Measurements from ENCODE around the gene HRAS. TPM values are rescaled to one million over a fixed set of nuclear protein-coding genes. Genes with fewer than 3 reads are reported as not detected.

HRAS gene
- polyA plus RNA-seq, 2 of the 4 experiments (the other 2 are of a cell fraction), result 56.3 to 86.9 TPM

DNA sequence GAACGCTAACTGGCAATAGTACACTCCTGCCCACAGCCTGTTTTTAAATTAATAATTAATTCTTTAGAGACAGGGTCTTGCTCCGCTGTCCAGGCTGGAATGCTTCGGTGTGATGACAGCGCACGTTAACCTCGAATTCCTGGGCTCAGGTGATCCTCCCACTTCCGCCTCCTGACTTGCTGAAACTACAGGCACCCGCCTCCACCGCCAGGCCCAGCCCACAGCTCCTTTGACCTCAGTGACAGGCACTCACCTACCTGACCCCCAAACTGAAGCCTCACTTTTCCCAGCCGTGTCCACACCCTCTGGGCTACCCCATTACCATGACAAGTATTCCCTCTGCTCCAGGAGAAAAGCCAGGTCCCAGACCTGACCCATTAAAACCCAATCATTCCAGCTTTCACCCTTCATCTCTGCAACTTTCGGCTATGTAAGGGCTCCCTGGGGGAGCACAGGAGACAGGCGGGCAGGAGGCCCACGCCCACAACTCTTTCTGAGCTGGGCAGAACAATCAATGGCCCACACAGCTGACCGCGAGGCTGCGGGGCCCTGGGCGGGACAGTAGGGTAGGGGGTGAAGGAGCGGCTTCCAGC is 24.4 kb upstream of the HRAS start:
- H3K4me2 ChIP-seq, result peak overlapping the region; percentile 86
- no peak for FAIRE-seq
- H3K9me3 ChIP-seq, result no peaks in the 10 kb centered on the region
- ChIA-PET CTCF (interaction anchor here (1.1 to 1.3 kb wide), 2 partner anchors 15 to 42 kb away, joined by 3 read pairs; no protein-coding TSS in a partner anchor), POLR2A (interaction anchor here (1.2 kb wide), 1 partner anchor 16 kb away, joined by 5 read pairs; no protein-coding TSS in a partner anchor)
- peaks cover 27% of the 10 kb centered on the region for H3K4me1 ChIP-seq
- peak overlapping the region; percentile 87 to 94 for H3K27ac ChIP-seq
- H3K4me3 ChIP-seq, result peak overlapping the region; percentile 86
- TF ChIP-seq CBX2 (IDR thresholded peaks at IDR 0.05; ENCODE audit: borderline replicate concordance, low read depth) (no peak), EHF (CRISPR knock-in tag; IDR thresholded peaks at IDR 0.05) (no peak), SREBF2 (IDR thresholded peaks at IDR 0.05) (no peak), ESRRA (IDR thresholded peaks at IDR 0.05; ENCODE audit: borderline replicate concordance, low read length) (no peak), RARB (CRISPR knock-in tag; IDR thresholded peaks at IDR 0.05) (no peak), ZNF302 (CRISPR knock-in tag; IDR thresholded peaks at IDR 0.05) (no peak), TP53 (CRISPR knock-in tag; IDR thresholded peaks at IDR 0.05) (no peak), RFX5 (IDR thresholded peaks at IDR 0.05) (no peak), HOXB5 (CRISPR knock-in tag; IDR thresholded peaks at IDR 0.05) (no peak)
- TF ChIP-seq, protein P1, sequence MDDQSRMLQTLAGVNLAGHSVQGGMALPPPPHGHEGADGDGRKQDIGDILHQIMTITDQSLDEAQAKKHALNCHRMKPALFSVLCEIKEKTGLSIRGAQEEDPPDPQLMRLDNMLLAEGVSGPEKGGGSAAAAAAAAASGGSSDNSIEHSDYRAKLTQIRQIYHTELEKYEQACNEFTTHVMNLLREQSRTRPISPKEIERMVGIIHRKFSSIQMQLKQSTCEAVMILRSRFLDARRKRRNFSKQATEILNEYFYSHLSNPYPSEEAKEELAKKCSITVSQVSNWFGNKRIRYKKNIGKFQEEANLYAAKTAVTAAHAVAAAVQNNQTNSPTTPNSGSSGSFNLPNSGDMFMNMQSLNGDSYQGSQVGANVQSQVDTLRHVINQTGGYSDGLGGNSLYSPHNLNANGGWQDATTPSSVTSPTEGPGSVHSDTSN (IDR thresholded peaks at IDR 0.05), result no peak
- no peak for DNase-seq (ENCODE audit: low read depth in 1 of 2, low spot score in 1 of 2)
- 66% methylated on average over 18 of the region's 18 CpGs for WGBS (ENCODE audit: missing lambda C conversion rate)
- no peak; a peak in 1 of 6 replicates for ATAC-seq

- H3K4me3 ChIP-seq, result no peak overlapping the region
- WGBS (ENCODE audit: missing lambda C conversion rate), result 90% methylated on average over 9 of the region's 15 CpGs
- CTCF ChIA-PET, result interaction anchor here (1.3 kb wide), 1 partner anchor 41 kb away, joined by 3 read pairs; no protein-coding TSS in a partner anchor
- POLR2A ChIA-PET, result no interaction called here
- TF ChIP-seq KDM1A (IDR thresholded peaks at IDR 0.05; ENCODE audit: low read depth) (no peak), EHF (CRISPR knock-in tag; IDR thresholded peaks at IDR 0.05) (no peak), SREBF2 (IDR thresholded peaks at IDR 0.05) (no peak), MAX (IDR thresholded peaks at IDR 0.05) (no peak), ZSCAN20 (CRISPR knock-in tag; IDR thresholded peaks at IDR 0.05) (no peak), HOXB13 (CRISPR knock-in tag; IDR thresholded peaks at IDR 0.05; ENCODE audit: low read depth) (no peak), GATA3 (IDR thresholded peaks at IDR 0.05; ENCODE audit: borderline replicate concordance) (no peak), NFE2L2 (conservative IDR thresholded peaks at IDR 0.05; ENCODE audit: low read length) (no peak), RFX5 (IDR thresholded peaks at IDR 0.05) (no peak), EHMT2 (IDR thresholded peaks at IDR 0.05; ENCODE audit: low read depth) (no peak), HOXB5 (CRISPR knock-in tag; IDR thresholded peaks at IDR 0.05) (no peak), SMC3 (IDR thresholded peaks at IDR 0.05) (no peak)
- TF ChIP-seq, protein P1 (IDR thresholded peaks at IDR 0.05), result no peak
- TF ChIP-seq, protein P2, sequence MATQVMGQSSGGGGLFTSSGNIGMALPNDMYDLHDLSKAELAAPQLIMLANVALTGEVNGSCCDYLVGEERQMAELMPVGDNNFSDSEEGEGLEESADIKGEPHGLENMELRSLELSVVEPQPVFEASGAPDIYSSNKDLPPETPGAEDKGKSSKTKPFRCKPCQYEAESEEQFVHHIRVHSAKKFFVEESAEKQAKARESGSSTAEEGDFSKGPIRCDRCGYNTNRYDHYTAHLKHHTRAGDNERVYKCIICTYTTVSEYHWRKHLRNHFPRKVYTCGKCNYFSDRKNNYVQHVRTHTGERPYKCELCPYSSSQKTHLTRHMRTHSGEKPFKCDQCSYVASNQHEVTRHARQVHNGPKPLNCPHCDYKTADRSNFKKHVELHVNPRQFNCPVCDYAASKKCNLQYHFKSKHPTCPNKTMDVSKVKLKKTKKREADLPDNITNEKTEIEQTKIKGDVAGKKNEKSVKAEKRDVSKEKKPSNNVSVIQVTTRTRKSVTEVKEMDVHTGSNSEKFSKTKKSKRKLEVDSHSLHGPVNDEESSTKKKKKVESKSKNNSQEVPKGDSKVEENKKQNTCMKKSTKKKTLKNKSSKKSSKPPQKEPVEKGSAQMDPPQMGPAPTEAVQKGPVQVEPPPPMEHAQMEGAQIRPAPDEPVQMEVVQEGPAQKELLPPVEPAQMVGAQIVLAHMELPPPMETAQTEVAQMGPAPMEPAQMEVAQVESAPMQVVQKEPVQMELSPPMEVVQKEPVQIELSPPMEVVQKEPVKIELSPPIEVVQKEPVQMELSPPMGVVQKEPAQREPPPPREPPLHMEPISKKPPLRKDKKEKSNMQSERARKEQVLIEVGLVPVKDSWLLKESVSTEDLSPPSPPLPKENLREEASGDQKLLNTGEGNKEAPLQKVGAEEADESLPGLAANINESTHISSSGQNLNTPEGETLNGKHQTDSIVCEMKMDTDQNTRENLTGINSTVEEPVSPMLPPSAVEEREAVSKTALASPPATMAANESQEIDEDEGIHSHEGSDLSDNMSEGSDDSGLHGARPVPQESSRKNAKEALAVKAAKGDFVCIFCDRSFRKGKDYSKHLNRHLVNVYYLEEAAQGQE (IDR thresholded peaks at IDR 0.05), result no peak
- FAIRE-seq (no peak), DNase-seq (ENCODE audit: low read depth in 1 of 2, low spot score in 1 of 2) (no peak), ATAC-seq (no peak)
- H3K4me2 ChIP-seq, result peak overlapping the region; percentile 86; the same call in 2 of the 3 replicates
- H3K9me3 ChIP-seq, result no peaks in the 10 kb centered on the region
- H3K4me1 ChIP-seq, result peaks cover 34% of the 10 kb centered on the region
- no peak overlapping the region for H3K27ac ChIP-seq
Observed at GRCh38 chr11:559020-559620, 23.7 kb upstream of the HRAS start.

All from A549 (cell line).